ENCODE results near the gene PLK5. TPM values are rescaled to one million over a fixed set of nuclear protein-coding genes. Genes with fewer than 3 reads are reported as not detected.

The PLK5 gene
- total and polyA plus RNA-seq, 2 donors (not counting 1 experiment from before 2014, with no cell fraction given) = not detected

GRCh38 chr19:1490311-1491113, 33.4 kb upstream of the PLK5 start, which contains the start of gene PCSK4:
Gene PCSK4, minus strand, starts transcription at chr19:1490350. Its CDS starts 4 bp downstream, at chr19:1490346.
- H3K4me1 Mint-ChIP-seq = peaks cover 15% of the 10 kb centered on the region
- Histone ChIP-seq H3K27ac (ENCODE audit: low read length in 2 of 2) (peak within 1 kb of the TSS in 1 of 2 donors; percentile 14), H3K36me3 (replicated peaks in 1 of 2; ENCODE audit: control extremely low read depth in 1 of 2, control insufficient read depth in 1 of 2, extremely low read depth in 1 of 2, insufficient read depth in 2 of 2, low read length in 1 of 2) (no peaks in the 10 kb centered on the region), H3K27me3 (replicated peaks in 1 of 4; ENCODE audit: control extremely low read depth in 1 of 4, control insufficient read depth in 3 of 4, insufficient read depth in 4 of 4, low read length in 3 of 4) (peaks cover 0 to 7% (median 1%) of the 10 kb centered on the region in 4 experiments), H3K4me1 (ENCODE audit: control insufficient read depth in 2 of 2, insufficient read depth in 2 of 2, low read length in 2 of 2) (peaks cover 14 to 17% of the 10 kb centered on the region in 2 donors), H3K9ac (ENCODE audit: low read length) (peak within 1 kb of the TSS; percentile 71), H4K20me1 (ENCODE audit: control insufficient read depth, insufficient read depth, low read length, poor library complexity, severe bottlenecking) (no peaks in the 10 kb centered on the region), H2AFZ (ENCODE audit: insufficient read depth, low read depth, low read length, poor library complexity, severe bottlenecking) (peak within 1 kb of the TSS; percentile 82), H3K79me2 (ENCODE audit: control insufficient read depth, insufficient read depth, low read length) (no peaks in the 10 kb centered on the region), H3K4me3 (ENCODE audit: control extremely low read depth in 1 of 5, extremely low read depth in 1 of 5, insufficient read depth in 1 of 5, low read depth in 2 of 5, low read length in 4 of 5) (peak within 1 kb of the TSS; percentile 39 to 71 (median 52)), H3K4me2 (replicated peaks; ENCODE audit: low read depth, low read length, poor library complexity, severe bottlenecking) (peak within 1 kb of the TSS; percentile 99), H3K9me3 (ENCODE audit: control extremely low read depth in 1 of 3, control insufficient read depth in 2 of 3, insufficient read depth in 1 of 3, low read length in 2 of 3) (peaks cover 0 to 12% (median 0%) of the 10 kb centered on the region in 3 donors)
- no peak for TF ChIP-seq EZH2 (IDR thresholded peaks at IDR 0.05; ENCODE audit: borderline replicate concordance, insufficient read depth, low read depth, low read length, poor library complexity, severe bottlenecking)
- no peak for TF ChIP-seq CTCF (IDR thresholded peaks at IDR 0.05)
- H3K4me3 Mint-ChIP-seq = peak within 1 kb of the TSS; percentile 90
- ATAC-seq (ENCODE audit: low read depth) = peak; percentile 83
- peak within 1 kb of the TSS; percentile 84 for H3K27ac Mint-ChIP-seq
- ChIA-PET CTCF (interaction anchor here (0.8 to 1.3 kb wide), 3 partner anchors 15 to 321 kb away, joined by 3 to 4 read pairs (median 3); partner anchors contain the start of gene ATP8B3), POLR2A (interaction anchor here (0.6 to 0.8 kb wide), 8 partner anchors 12 to 222 kb away, joined by 3 to 9 read pairs (median 4); partner anchors contain the start of gene CIRBP)
- DNase-seq = peak; percentile 99
- no peaks in the 10 kb centered on the region for H3K9me3 Mint-ChIP-seq (ENCODE audit: insufficient read depth)
- intact Hi-C loops (cut with micrococcal nuclease) = loop anchor here (1.0 to 2.0 kb wide), 8 partner anchors 11 to 322 kb away; partner anchors contain the start of genes ATP8B3, C19orf25, CIRBP and MBD3
- H3K27me3 Mint-ChIP-seq = no peaks in the 10 kb centered on the region
- WGBS (ENCODE audit: insufficient coverage) = under 1% methylated on average over 70 of the region's 74 CpGs
